Prostate gland (tissue), 2 donors: ENCODE results near the gene FBN2.

Experiments
- CTCF ChIP-seq, 4 experiments: fragments of 200-600 bp in 2 of 4; fragments of 450-650 bp in 2 of 4; sonication (generic) in 2 of 4; IDR thresholded peaks; 1 replicate in 3 of 4; 2 replicates in 1 of 4; pipeline ENCODE4 v1.5.1; 2016 to 2019; ENCODE audit warnings: antibody characterized with exemption in 4 of 4, mild to moderate bottlenecking in 2 of 4, moderate library complexity in 2 of 4
- POLR2A ChIP-seq: fragments of 450-650 bp; IDR thresholded peaks from one replicate; pipeline ENCODE4 v1.6.1; 2016; ENCODE audit warnings: antibody characterized with exemption, mild to moderate bottlenecking
- POLR2AphosphoS5 ChIP-seq: sonication (generic); formaldehyde crosslinking; IDR thresholded peaks from one replicate; pipeline ENCODE4 v1.6.1; 2017; ENCODE audit warnings: antibody characterized with exemption

- TF ChIP-seq POLR2A (no peak), CTCF (IDR thresholded peaks at IDR 0.05) (no peak), POLR2AphosphoS5 (no peak)
These were observed 187.3 kb downstream of the FBN2 start for GRCh38 chr5:128350705-128351104.
